WTC11 (cell line): ENCODE data around the gene LRMDA. TPM values are rescaled to one million over a fixed set of nuclear protein-coding genes. Genes with fewer than 3 reads are reported as not detected.

Experiments used
- ATAC-seq: fragments of 200-7000 bp; cut with Tn5 transposase; 2 replicates; pipeline ENCODE4 v1.10.0; 2021; ENCODE audit warnings: mild to moderate bottlenecking, moderate library complexity
- CTCF ChIA-PET: fragments of 300-600 bp; sonication (Branson Sonifier 250); formaldehyde crosslinking; loops from one replicate; lab custom pipeline; 2021; ENCODE audit warnings: antibody characterized with exemption; lab: Charles Lee
- POLR2A ChIA-PET: fragments of 350-600 bp; sonication (Branson Sonifier 250); formaldehyde crosslinking; loops from one replicate; lab custom pipeline; 2021; ENCODE audit warnings: antibody characterized with exemption; lab: Charles Lee
- DNase-seq: peaks from one replicate; pipeline ENCODE4 v3.0.0; 2021; ENCODE audit warnings: low spot score
- H3K27ac Mint-ChIP-seq: 2 replicates; pipeline ENCODE4 v1.8.0; 2021; ENCODE audit warnings: mixed read lengths
- H3K27me3 Mint-ChIP-seq: 2 replicates; pipeline ENCODE4 v1.8.0; 2021; ENCODE audit warnings: low read depth, mild to moderate bottlenecking, moderate library complexity, mixed read lengths
- H3K36me3 Mint-ChIP-seq: 2 replicates; pipeline ENCODE4 v1.8.0; 2021; ENCODE audit warnings: mixed read lengths
- H3K4me1 Mint-ChIP-seq: 2 replicates; pipeline ENCODE4 v1.8.0; 2022; ENCODE audit warnings: mixed read lengths
- H3K4me3 Mint-ChIP-seq: 2 replicates; pipeline ENCODE4 v1.8.0; 2021; ENCODE audit warnings: mild to moderate bottlenecking, moderate library complexity, mixed read lengths
- H3K9me3 Mint-ChIP-seq: 2 replicates; pipeline ENCODE4 v1.8.0; 2021; ENCODE audit warnings: mixed read lengths
- FOXP1 ChIP-seq: sonication (generic); formaldehyde crosslinking; IDR thresholded peaks from 2 replicates; pipeline ENCODE4 v1.8.0; 2022; ENCODE audit warnings: missing genetic modification reagents, mild to moderate bottlenecking, moderate library complexity, borderline replicate concordance
- IRF2 ChIP-seq: sonication (generic); formaldehyde crosslinking; IDR thresholded peaks from 2 replicates; pipeline ENCODE4 v1.8.0; 2022; ENCODE audit warnings: low read depth, missing genetic modification reagents, borderline replicate concordance
- MYBL2 ChIP-seq: sonication (generic); formaldehyde crosslinking; IDR thresholded peaks from 2 replicates; pipeline ENCODE4 v1.8.1; 2023; ENCODE audit warnings: mild to moderate bottlenecking, moderate library complexity, missing genetic modification reagents
- RELA ChIP-seq: sonication (generic); formaldehyde crosslinking; IDR thresholded peaks from 2 replicates; pipeline ENCODE4 v1.8.1; 2022; ENCODE audit warnings: missing genetic modification reagents, mild to moderate bottlenecking, borderline replicate concordance
- SP1 ChIP-seq: sonication (generic); formaldehyde crosslinking; conservative IDR thresholded peaks from 2 replicates; pipeline ENCODE4 v1.8.1; 2022; ENCODE audit warnings: missing genetic modification reagents
- TP53 ChIP-seq: sonication (generic); formaldehyde crosslinking; IDR thresholded peaks from 2 replicates; pipeline ENCODE4 v1.8.1; 2023; ENCODE audit warnings: mild to moderate bottlenecking, missing genetic modification reagents
- ZNF396 ChIP-seq: fragments of 250-450 bp; sonication (Bioruptor Pico); IDR thresholded peaks from 2 replicates; pipeline ENCODE4 v1.8.0; 2021; ENCODE audit warnings: mild to moderate bottlenecking, moderate library complexity, borderline replicate concordance
- ZNF671 ChIP-seq: fragments of 250-450 bp; sonication (Bioruptor Pico); IDR thresholded peaks from 2 replicates; pipeline ENCODE4 v1.8.0; 2021; ENCODE audit warnings: mild to moderate bottlenecking
- total RNA-seq: library from RNA; stranded (reverse); gene quantifications from 3 replicates; pipeline ENCODE4 v1.2.3, GENCODE V29; 2021
- TF ChIP-seq, protein P1 (sequence below): sonication (generic); formaldehyde crosslinking; IDR thresholded peaks from 2 replicates; pipeline ENCODE4 v1.8.1; 2023; ENCODE audit warnings: mild to moderate bottlenecking, missing genetic modification reagents
- TF ChIP-seq, protein P2 (sequence below): sonication (generic); formaldehyde crosslinking; IDR thresholded peaks from 2 replicates; pipeline ENCODE4 v1.8.0; 2022; ENCODE audit warnings: mild to moderate bottlenecking, missing genetic modification reagents
- TF ChIP-seq, protein P3 (sequence below): sonication (generic); formaldehyde crosslinking; conservative IDR thresholded peaks from 2 replicates; pipeline ENCODE4 v1.8.1; 2023; ENCODE audit warnings: mild to moderate bottlenecking, low read depth, missing genetic modification reagents, moderate library complexity
- TF ChIP-seq, protein P4 (sequence below): sonication (generic); formaldehyde crosslinking; IDR thresholded peaks from 2 replicates; pipeline ENCODE4 v1.8.0; 2022; ENCODE audit warnings: missing genetic modification reagents
- TF ChIP-seq, protein P5 (sequence below): fragments of 250-450 bp; sonication (Bioruptor Pico); IDR thresholded peaks from 2 replicates; pipeline ENCODE4 v1.9.0; 2021; ENCODE audit warnings: mild to moderate bottlenecking
- TF ChIP-seq, protein P6 (sequence below): sonication (generic); formaldehyde crosslinking; IDR thresholded peaks from 2 replicates; pipeline ENCODE4 v1.8.1; 2022; ENCODE audit warnings: mild to moderate bottlenecking, missing genetic modification reagents, moderate library complexity, borderline replicate concordance

Gene LRMDA
- total RNA-seq, 1 experiment from 2014 or later = 0.92 TPM

DNA sequence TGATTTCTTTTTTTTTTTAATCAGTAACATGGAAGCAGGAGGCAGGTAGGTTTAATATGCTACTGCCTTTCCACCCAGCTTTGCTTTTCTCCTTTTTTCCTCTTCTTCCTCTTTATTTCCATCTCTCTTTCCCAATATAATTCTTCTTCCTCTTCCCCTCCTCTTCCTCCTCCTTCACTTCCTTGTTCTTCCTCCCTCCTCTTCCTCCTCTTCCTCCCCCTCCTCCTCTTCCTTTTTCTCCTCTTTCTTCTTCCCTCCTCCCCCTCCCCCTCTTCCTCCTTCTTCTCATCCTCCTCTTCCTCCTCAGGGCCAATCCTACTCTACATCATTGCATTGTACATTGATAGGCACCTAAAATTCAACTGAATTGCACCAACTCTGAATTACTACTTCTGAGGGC is 41.2 kb upstream of the LRMDA start:
- ChIA-PET CTCF (no interaction called here), POLR2A (no interaction called here)
- peaks cover 74% of the 10 kb centered on the region for H3K27me3 Mint-ChIP-seq

DNA sequence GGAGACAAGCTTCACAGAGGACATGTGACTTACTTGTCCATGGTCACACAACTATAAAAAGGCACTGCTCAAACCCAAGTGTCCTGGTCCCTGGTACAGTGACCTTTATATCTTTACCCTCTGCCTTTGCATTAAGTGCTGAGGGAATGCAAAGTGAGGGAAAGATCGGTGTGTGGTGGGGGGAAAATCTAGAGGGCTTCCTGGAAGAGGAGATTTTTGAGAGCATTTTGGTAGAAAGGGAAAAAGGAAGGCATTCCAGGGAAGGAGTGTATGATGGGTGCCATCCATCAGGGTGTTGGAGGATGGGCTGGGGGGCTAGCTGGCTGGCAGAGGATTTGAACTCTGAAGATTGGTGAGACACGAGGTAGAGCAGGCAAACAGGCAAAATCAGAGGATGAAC is 39.2 kb upstream of the LRMDA start:
- H3K27ac Mint-ChIP-seq = no peak overlapping the region
- H3K36me3 Mint-ChIP-seq = no peaks in the 10 kb centered on the region
- TF ChIP-seq, protein P1, sequence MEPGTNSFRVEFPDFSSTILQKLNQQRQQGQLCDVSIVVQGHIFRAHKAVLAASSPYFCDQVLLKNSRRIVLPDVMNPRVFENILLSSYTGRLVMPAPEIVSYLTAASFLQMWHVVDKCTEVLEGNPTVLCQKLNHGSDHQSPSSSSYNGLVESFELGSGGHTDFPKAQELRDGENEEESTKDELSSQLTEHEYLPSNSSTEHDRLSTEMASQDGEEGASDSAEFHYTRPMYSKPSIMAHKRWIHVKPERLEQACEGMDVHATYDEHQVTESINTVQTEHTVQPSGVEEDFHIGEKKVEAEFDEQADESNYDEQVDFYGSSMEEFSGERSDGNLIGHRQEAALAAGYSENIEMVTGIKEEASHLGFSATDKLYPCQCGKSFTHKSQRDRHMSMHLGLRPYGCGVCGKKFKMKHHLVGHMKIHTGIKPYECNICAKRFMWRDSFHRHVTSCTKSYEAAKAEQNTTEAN (CRISPR knock-in tag) = no peak
- TF ChIP-seq, protein P2, sequence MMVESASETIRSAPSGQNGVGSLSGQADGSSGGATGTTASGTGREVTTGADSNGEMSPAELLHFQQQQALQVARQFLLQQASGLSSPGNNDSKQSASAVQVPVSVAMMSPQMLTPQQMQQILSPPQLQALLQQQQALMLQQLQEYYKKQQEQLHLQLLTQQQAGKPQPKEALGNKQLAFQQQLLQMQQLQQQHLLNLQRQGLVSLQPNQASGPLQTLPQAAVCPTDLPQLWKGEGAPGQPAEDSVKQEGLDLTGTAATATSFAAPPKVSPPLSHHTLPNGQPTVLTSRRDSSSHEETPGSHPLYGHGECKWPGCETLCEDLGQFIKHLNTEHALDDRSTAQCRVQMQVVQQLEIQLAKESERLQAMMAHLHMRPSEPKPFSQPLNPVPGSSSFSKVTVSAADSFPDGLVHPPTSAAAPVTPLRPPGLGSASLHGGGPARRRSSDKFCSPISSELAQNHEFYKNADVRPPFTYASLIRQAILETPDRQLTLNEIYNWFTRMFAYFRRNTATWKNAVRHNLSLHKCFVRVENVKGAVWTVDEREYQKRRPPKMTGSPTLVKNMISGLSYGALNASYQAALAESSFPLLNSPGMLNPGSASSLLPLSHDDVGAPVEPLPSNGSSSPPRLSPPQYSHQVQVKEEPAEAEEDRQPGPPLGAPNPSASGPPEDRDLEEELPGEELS (CRISPR knock-in tag) = no peak
- no peak for ATAC-seq
- DNase-seq = no peak
- POLR2A ChIA-PET = no interaction called here
- H3K27me3 Mint-ChIP-seq = peaks cover 85% of the 10 kb centered on the region
- CTCF ChIA-PET = no interaction called here
- H3K4me1 Mint-ChIP-seq = peaks cover 9% of the 10 kb centered on the region
- H3K4me3 Mint-ChIP-seq = no peak overlapping the region
- no peaks in the 10 kb centered on the region for H3K9me3 Mint-ChIP-seq

More for the DNA sequence above, 41.2 kb upstream of the LRMDA start:
- H3K4me1 Mint-ChIP-seq = peaks cover 6% of the 10 kb centered on the region; the same call in 1 of the 2 replicates
- TF ChIP-seq, protein P1 (CRISPR knock-in tag) = no peak
- TF ChIP-seq, protein P3, sequence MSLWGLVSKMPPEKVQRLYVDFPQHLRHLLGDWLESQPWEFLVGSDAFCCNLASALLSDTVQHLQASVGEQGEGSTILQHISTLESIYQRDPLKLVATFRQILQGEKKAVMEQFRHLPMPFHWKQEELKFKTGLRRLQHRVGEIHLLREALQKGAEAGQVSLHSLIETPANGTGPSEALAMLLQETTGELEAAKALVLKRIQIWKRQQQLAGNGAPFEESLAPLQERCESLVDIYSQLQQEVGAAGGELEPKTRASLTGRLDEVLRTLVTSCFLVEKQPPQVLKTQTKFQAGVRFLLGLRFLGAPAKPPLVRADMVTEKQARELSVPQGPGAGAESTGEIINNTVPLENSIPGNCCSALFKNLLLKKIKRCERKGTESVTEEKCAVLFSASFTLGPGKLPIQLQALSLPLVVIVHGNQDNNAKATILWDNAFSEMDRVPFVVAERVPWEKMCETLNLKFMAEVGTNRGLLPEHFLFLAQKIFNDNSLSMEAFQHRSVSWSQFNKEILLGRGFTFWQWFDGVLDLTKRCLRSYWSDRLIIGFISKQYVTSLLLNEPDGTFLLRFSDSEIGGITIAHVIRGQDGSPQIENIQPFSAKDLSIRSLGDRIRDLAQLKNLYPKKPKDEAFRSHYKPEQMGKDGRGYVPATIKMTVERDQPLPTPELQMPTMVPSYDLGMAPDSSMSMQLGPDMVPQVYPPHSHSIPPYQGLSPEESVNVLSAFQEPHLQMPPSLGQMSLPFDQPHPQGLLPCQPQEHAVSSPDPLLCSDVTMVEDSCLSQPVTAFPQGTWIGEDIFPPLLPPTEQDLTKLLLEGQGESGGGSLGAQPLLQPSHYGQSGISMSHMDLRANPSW (CRISPR knock-in tag) = no peak
- TF ChIP-seq, protein P4, sequence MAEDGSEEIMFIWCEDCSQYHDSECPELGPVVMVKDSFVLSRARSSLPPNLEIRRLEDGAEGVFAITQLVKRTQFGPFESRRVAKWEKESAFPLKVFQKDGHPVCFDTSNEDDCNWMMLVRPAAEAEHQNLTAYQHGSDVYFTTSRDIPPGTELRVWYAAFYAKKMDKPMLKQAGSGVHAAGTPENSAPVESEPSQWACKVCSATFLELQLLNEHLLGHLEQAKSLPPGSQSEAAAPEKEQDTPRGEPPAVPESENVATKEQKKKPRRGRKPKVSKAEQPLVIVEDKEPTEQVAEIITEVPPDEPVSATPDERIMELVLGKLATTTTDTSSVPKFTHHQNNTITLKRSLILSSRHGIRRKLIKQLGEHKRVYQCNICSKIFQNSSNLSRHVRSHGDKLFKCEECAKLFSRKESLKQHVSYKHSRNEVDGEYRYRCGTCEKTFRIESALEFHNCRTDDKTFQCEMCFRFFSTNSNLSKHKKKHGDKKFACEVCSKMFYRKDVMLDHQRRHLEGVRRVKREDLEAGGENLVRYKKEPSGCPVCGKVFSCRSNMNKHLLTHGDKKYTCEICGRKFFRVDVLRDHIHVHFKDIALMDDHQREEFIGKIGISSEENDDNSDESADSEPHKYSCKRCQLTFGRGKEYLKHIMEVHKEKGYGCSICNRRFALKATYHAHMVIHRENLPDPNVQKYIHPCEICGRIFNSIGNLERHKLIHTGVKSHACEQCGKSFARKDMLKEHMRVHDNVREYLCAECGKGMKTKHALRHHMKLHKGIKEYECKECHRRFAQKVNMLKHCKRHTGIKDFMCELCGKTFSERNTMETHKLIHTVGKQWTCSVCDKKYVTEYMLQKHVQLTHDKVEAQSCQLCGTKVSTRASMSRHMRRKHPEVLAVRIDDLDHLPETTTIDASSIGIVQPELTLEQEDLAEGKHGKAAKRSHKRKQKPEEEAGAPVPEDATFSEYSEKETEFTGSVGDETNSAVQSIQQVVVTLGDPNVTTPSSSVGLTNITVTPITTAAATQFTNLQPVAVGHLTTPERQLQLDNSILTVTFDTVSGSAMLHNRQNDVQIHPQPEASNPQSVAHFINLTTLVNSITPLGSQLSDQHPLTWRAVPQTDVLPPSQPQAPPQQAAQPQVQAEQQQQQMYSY (CRISPR knock-in tag) = no peak
- TF ChIP-seq MYBL2 = no peak
- TF ChIP-seq, all 79 proteins: peak for 0
- ATAC-seq (no peak), DNase-seq (no peak)
- Mint-ChIP-seq H3K27ac (no peak overlapping the region), H3K9me3 (peaks cover 16% of the 10 kb centered on the region), H3K36me3 (no peaks in the 10 kb centered on the region), H3K4me3 (no peak overlapping the region)

DNA sequence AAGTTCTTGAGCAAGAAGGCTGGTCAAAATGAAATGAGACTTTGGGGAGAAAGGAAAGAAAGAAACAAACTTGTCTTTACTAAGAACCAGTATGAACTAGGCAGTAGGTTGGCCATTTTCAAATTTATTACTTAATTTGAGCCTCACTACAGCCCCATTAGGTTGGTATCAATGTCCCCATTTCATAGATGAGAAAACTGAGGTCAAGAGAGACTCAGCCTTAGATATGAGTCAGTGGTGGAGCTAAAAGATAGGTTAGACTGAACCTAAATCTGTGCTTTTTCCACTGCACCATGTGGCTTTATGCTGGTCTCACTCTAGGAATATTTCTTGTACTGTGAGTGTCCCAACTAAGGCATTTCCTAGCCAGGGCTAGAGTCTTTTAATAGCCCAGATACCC is 38.7 kb upstream of the LRMDA start:
- ATAC-seq (no peak), DNase-seq (no peak)
- Mint-ChIP-seq H3K27ac (no peak overlapping the region), H3K4me3 (no peak overlapping the region), H3K27me3 (peaks cover 90% of the 10 kb centered on the region), H3K4me1 (peaks cover 13% of the 10 kb centered on the region), H3K9me3 (no peaks in the 10 kb centered on the region), H3K36me3 (no peaks in the 10 kb centered on the region)
- ChIA-PET POLR2A (no interaction called here), CTCF (no interaction called here)
- TF ChIP-seq, protein P5, sequence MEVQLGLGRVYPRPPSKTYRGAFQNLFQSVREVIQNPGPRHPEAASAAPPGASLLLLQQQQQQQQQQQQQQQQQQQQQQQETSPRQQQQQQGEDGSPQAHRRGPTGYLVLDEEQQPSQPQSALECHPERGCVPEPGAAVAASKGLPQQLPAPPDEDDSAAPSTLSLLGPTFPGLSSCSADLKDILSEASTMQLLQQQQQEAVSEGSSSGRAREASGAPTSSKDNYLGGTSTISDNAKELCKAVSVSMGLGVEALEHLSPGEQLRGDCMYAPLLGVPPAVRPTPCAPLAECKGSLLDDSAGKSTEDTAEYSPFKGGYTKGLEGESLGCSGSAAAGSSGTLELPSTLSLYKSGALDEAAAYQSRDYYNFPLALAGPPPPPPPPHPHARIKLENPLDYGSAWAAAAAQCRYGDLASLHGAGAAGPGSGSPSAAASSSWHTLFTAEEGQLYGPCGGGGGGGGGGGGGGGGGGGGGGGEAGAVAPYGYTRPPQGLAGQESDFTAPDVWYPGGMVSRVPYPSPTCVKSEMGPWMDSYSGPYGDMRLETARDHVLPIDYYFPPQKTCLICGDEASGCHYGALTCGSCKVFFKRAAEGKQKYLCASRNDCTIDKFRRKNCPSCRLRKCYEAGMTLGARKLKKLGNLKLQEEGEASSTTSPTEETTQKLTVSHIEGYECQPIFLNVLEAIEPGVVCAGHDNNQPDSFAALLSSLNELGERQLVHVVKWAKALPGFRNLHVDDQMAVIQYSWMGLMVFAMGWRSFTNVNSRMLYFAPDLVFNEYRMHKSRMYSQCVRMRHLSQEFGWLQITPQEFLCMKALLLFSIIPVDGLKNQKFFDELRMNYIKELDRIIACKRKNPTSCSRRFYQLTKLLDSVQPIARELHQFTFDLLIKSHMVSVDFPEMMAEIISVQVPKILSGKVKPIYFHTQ = no peak
- TF ChIP-seq ZNF396 (CRISPR knock-in tag) = no peak
- TF ChIP-seq IRF2 (CRISPR knock-in tag) = no peak
- TF ChIP-seq SP1 (CRISPR knock-in tag) = no peak
- TF ChIP-seq FOXP1 = no peak
- TF ChIP-seq, protein P6, sequence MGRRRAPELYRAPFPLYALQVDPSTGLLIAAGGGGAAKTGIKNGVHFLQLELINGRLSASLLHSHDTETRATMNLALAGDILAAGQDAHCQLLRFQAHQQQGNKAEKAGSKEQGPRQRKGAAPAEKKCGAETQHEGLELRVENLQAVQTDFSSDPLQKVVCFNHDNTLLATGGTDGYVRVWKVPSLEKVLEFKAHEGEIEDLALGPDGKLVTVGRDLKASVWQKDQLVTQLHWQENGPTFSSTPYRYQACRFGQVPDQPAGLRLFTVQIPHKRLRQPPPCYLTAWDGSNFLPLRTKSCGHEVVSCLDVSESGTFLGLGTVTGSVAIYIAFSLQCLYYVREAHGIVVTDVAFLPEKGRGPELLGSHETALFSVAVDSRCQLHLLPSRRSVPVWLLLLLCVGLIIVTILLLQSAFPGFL (CRISPR knock-in tag) = no peak
- no peak for TF ChIP-seq ZNF671
- TF ChIP-seq TP53 (CRISPR knock-in tag) = no peak
- TF ChIP-seq, protein P1 (CRISPR knock-in tag) = no peak
- no peak for TF ChIP-seq RELA (CRISPR knock-in tag)
